CD4-positive, alpha-beta T cell treated with Interleukin-10 for 1 hour (primary cell): ENCODE data around the gene SLMAP.

Experiments used
- DNase-seq: peaks from one replicate; pipeline ENCODE4 v3.0.0-alpha.2; 2020

Gene SLMAP

DNA sequence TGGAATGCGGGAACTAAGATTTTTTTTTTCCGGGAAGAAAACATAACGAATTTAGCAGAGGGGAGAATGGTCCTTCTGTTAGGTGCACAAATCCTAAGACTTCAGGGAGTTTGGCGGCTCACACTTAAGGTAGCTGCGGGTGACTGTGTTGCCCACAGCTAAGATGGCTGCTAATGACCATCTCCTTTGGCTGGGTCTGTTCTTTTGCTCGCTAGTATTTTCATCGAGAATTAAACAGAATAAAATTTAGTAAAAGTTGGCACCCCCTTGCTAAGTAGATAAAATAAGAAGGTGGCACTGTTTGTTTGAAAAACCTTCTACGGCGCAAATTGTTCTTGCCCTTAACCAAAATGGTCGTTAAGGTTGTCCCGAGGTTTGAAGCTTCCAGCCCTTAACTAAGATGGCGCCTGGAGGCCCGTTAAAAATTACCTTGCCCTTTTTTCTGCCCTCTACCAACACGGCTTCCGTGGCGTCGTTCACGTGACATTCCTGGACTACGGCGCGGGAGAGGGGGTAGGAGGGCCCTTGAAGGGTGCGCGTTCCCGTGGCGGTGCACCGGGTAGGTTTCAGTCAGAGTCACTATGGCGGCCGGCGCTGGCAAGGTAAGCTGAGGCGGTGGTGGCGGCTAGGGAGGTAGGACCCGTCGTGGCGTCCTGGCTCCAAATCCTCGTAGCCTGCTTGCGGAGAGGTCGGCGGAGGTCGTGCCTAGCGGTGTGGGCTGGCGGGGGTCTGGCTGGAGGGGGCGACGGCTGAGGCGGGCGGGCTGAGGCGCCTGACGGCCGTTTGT, at the start of gene SLMAP:
TSS of gene SLMAP (plus strand) at position 569 of the 787 bp plus-strand sequence. CDS start 1,343 bp downstream, outside the sequence.
- peak; percentile 97 for DNase-seq

DNA sequence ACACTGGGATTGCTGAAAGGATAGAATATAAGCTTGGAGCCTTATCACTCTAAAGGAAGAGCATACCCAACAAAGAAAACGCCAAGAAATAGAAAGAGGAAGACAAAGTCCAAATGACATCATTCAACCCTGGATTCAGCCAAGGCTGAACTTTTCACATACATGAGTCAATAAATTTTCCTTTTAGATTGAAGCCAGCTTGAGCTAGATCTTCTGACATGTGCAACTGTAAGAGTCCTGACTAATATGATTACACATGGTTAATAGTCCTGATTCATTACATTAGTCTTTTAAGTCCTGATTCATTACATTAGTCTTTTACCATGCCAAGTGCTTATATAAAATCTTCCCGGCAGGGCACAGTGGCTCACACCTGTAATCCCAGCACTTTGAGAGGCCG, 49.6 kb upstream of the SLMAP start:
- DNase-seq, result no peak

GRCh38 chr3:57709031-57709430, 47.1 kb upstream of the SLMAP start:
- no peak for DNase-seq

- no peak for DNase-seq
These were observed 46.5 kb upstream of the SLMAP start for GRCh38 chr3:57709559-57709958.

DNA sequence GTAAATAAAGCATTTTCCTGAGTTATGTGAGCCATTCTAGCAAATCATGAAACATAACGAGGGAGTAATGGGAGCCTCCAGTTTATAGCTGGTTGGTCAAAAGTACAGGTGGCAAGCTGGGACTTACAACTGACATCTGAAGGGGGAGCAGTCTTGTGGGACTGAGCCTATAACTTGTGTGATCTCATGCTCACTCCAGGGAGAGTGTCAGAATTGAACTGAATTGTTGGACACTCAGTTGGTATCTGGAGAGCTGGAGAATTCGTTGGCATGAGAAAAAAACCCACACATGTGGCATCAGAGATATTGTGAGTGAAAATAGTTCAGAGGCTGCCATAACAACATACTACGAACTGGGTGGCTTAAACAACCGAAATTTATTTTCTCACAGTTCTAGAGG, 40.4 kb upstream of the SLMAP start:
- no peak for DNase-seq

DNA sequence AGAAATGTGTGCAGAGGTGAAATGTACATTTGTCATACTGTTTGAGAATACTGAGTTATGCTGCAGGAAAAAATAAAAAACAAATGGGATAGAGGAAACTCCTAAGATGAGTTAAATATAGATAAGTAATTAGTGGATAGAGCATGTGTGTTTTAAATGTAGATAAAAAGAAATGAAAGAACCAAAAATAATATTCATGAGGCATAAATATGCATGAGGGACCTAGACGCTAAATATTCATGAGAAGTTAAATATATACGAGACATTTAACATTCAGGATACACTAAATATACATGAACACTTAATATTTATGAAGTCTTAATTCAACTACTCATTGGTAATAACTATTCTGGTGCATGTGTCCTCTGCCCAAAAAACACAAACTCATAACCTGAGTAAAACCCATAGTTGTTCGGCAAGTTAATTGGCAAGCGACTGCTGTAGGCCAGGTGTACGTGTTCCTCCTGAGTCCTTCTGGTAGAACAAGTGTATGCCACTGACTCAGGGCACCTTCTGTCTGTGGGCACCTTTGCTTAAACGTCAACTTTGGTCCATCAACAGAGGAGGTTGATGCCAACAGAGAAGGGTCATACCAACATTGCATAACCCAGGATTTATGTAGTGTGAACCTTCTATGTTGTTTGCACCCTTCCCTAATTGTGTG, 38.8 kb upstream of the SLMAP start:
- no peak for DNase-seq

GRCh38 chr3:57718118-57718517, 38.0 kb upstream of the SLMAP start:
- no peak for DNase-seq

- DNase-seq, result no peak
These were observed 29.7 kb upstream of the SLMAP start for GRCh38 chr3:57726397-57726796.

DNA sequence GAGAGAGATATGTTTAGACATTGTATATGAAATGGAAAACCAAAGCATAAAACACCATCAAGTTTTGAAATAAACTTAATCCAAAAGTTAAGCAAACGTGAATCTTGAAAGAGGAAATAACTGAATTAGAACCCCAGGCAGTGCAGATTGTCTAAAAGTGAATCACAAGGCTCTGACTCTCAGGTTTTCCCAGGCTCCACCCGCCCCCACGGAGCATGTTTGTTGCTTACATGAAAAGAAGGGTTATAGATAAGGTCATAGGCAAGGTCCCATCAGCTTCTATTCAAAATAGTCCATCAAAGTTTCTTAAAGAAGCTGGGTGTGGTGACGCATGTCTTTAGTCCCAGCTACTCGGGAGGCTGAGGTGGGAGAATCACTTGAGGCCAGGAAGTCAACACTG, 29.0 kb upstream of the SLMAP start:
- DNase-seq, result no peak

DNA sequence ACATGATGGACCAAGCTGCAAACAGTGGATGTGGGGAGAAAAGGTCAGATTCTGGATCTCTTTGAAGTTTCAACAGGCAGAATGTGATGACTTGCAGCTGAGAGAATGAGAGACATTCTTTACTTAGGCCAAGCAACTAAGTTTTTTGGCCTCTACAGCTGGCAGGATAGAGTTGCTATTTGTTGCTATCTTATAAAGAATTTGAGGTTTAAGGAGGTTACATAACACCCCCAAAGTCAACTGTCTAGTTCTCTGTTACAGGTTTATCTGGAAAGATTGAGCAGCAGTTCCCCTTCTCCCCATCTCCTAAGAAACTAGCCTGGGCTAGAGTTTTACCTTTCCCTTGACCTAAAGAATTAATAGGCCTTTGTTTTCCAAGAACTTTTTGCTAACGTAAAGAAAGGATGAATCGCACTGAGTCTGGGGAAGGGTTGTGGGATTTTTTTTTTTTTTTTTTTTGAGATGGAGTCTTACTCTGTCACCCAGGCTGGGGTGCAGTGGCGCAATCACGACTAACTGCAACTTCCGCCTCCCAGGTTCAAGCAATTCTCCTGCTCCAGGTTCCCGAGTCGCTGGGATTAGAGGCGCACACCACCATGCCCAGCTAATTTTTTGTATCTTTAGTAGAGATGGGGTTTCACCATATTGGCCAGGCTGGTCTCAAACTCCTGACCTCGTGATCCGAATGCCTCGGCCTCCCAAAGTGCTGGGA, 26.6 kb upstream of the SLMAP start:
- DNase-seq, result no peak

GRCh38 chr3:57730682-57731081, 25.4 kb upstream of the SLMAP start:
- no peak for DNase-seq

DNA sequence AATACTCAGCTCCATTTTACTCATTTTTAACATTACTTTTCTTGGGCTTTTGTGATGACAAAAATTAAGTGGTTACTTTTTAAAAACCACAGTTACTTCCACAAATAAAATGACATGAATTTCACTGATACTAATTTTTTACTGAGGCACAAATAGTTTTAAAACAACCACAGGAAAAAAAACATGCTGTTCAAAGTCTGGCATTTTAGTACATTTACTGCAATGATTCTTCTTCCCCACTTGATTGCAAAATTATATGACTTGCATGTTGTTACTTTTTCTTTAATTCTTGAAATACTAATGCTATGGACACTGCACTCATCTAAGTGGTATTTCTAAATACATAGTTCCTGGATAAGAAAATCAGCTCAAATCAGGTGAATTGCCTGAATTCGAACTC, 24.8 kb upstream of the SLMAP start:
- no peak for DNase-seq

GRCh38 chr3:57733790-57734189, 22.3 kb upstream of the SLMAP start:
- DNase-seq, result no peak

DNA sequence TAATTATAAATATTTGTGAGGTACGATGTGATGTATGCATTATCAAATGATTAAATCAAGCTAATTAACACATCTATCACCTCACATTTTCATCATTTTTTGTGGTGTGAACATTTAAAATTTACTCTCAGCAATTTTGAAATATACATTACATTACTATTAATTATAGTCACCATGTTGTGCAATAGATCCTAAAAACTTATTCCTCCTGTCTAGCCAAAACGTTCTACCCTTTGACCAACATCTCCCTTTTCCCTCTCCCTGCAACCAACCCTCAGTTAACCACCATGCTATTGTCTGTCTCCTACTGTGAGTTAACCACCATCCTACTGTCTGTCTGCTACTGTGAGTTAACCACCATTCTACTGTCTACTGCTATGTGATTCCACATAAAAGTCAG, 20.7 kb upstream of the SLMAP start:
- no peak for DNase-seq

- DNase-seq, result no peak
These were observed 18.3 kb upstream of the SLMAP start for GRCh38 chr3:57737840-57738239.

DNA sequence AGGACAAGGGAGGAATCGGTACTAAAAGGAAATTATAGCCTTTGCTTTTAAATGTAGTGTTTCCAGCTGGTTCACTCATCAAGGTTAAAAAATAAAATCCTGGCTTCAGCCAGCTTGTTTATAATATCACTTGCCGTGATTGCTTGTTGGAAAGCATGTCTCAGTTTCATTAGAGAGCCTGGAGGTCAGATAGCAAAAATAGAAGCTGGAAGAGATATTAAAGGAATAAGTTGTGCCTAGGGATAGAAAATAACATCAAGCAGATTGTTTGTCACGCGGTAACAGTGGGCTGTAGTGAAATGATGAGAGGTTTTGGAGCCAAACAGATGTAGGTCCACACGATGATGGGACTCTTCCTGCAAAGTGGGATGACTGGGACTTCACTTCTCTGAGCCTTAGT, 17.7 kb upstream of the SLMAP start:
- DNase-seq, result no peak

DNA sequence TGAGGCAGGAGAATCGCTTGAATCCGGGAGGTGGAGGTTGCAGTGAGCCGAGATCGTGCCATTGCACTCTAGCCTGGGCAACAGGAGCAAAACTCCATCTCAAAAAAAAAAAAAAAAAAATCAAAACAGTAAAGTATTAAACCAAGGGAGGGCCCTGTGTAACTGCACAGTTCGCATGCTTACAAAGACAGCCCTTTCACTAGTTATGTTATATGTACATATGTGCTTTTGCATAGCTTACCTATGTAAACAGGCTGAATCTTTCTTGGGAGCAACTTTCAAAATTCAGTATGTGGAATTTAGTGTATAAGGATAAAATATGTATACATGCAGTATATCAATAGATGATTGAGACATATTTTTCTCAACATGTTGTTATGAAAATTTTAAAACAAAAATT, 16.1 kb upstream of the SLMAP start:
- no peak for DNase-seq

DNA sequence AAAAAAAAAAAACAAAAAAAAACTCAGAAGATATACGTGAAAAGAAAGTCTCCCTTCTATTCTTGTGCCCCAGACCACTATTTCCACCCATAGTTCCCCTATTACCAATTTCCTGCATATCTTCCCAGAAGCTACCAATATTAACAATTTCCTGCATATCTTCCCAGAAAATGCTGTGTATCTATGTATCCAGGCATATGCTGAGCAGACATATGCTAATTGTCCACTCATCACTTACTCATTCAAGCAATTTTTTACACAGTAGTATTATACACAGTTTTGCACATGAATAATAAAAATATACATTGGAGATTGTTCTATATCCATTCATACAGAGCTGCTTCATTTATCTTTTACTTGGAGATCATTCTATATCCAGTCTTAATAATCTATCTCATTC, 12.6 kb upstream of the SLMAP start:
- no peak for DNase-seq

DNA sequence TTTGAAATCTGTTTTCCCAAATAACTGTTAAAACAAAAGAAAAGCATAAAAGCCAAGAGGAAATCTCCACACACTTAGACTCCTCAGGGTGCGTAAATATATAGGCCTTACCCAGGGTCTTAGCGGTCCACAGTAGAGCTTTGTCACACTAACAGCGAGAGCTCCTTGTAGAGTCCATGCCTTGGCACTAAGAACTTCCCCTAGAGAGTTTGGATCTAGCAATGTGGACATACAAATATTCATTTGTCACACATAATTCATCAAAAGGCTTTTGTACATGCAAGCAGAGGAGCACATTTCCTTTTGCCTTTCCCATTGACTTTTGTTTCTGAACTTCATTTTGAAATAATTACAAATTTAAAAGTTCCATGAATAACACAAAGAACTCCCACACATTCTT, 11.0 kb upstream of the SLMAP start:
- DNase-seq, result no peak

DNA sequence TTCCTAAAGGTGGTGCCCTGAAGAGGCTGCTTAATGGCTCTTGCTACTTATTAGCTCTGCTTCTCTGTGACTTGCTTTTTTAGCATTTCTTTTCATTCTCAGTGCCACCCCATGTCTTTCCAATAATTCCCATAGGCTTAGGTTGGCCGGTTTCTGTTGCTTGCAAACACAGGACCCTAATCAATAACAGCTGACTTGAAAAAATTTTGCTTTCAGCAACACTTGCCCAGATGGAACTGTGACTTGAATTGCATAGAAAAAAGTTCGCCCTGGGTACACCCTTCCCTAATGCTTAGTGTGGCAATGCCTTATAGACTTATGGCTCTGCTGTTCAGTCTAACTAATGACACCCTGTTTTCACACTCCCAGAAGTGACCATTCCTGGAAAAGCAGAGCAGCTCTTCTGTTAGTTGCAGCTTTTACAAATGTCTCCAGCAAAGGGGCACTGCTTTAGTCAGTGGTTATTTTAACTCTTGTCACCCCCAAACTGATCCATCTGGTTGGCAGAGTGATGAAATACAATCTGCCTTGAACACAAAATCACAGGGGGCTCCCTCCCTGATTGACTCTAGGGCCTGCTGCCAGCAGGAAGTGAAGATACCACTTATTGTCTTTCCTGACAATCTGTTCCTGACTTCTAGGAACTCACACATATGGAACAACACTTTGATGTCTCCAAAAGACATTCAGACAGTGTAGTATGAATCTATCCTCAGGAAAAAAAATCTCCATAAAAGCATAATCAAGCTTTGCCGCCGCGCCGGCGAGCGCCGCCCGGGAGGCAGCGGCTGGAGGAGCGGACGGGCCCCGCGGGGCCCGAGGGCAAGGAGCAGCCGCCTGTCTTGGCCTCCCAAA, 9.7 kb upstream of the SLMAP start:
- no peak for DNase-seq

DNA sequence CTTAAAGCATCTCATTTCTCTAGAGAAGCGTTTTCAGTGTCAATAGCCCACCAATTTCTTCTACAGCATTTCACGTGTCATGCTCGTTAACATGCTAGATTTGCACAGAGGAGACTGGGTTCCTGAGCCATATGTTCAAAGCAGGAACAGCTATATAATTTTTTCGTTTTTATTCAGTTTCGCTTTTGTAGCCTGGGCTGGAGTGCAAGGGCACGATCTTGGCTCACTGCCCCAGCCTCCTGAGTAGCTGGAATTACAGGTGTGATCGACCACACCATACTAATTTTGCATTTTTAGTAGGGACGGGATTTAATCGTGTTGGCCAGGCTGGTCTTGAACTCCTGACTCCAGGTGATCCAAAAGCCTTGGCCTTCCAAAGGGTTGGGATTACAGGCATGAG, 6.6 kb upstream of the SLMAP start:
- DNase-seq, result no peak

DNA sequence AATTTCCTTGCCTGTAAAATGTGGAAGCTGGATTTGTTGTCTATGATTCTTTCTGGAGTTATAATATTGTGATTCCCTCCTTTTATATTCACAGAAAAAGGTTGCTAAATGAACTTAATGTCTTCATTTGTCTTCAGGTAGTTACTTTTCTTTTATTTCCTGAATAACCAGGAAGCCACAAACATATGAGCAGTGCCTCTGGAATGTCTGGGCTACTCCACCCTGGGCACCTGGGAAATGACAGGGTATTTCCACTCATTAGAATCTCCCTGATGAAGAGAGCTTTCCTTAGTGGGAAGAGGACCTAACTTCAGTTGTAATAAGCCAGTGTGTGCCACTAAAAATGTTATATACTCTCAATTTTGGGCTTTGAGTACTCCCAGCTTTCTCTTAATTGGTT, 3.8 kb upstream of the SLMAP start:
- DNase-seq, result no peak

GRCh38 chr3:57753016-57753415, 3.1 kb upstream of the SLMAP start:
- no peak for DNase-seq
